SK-N-SH treated with all-trans-retinoic acid at 6 μM for 48 hours (cell line): ENCODE data around the gene INO80C.

Source experiments
- ARNTL ChIP-seq: fragments of 450-650 bp; formaldehyde crosslinking; IDR thresholded peaks from 2 replicates; pipeline ENCODE4 v1.5.0; 2020; ENCODE audit warnings: low read depth, mild to moderate bottlenecking, moderate library complexity, borderline replicate concordance
- CSRNP3 ChIP-seq: fragments of 250-450 bp; sonication (Bioruptor Pico); IDR thresholded peaks from 2 replicates; pipeline ENCODE4 v1.5.1; 2021; ENCODE audit warnings: mild to moderate bottlenecking, moderate library complexity
- ESRRG ChIP-seq: fragments of 250-450 bp; sonication (Bioruptor Pico); IDR thresholded peaks from 2 replicates; pipeline ENCODE4 v1.6.1; 2021; ENCODE audit warnings: mild to moderate bottlenecking
- PATZ1 ChIP-seq: fragments of 250-450 bp; sonication (Bioruptor Pico); IDR thresholded peaks from 2 replicates; pipeline ENCODE4 v1.8.0; 2020; ENCODE audit warnings: mild to moderate bottlenecking, moderate library complexity, borderline replicate concordance
- RARB ChIP-seq: fragments of 250-450 bp; sonication (Bioruptor Pico); IDR thresholded peaks from 2 replicates; pipeline ENCODE4 v1.8.0; 2021; ENCODE audit warnings: mild to moderate bottlenecking, moderate library complexity
- TCF4 ChIP-seq: fragments of 250-450 bp; sonication (Bioruptor Pico); IDR thresholded peaks from 2 replicates; pipeline ENCODE4 v1.8.0; 2021; ENCODE audit warnings: mild to moderate bottlenecking, moderate library complexity, borderline replicate concordance
- TOX ChIP-seq: fragments of 250-450 bp; sonication (Bioruptor Pico); IDR thresholded peaks from 2 replicates; pipeline ENCODE4 v1.8.0; 2021; ENCODE audit warnings: mild to moderate bottlenecking, moderate library complexity, borderline replicate concordance
- ZC3H10 ChIP-seq: fragments of 250-450 bp; sonication (Bioruptor Pico); IDR thresholded peaks from 2 replicates; pipeline ENCODE4 v1.5.1; 2021; ENCODE audit warnings: mild to moderate bottlenecking, moderate library complexity
- ZFP30 ChIP-seq: fragments of 450-650 bp; formaldehyde crosslinking; IDR thresholded peaks from 2 replicates; pipeline ENCODE4 v1.5.0; 2022; ENCODE audit warnings: mild to moderate bottlenecking, moderate library complexity
- TF ChIP-seq, protein P1 (sequence below): fragments of 250-450 bp; sonication (Bioruptor Pico); IDR thresholded peaks from 2 replicates; pipeline ENCODE4 v1.5.1; 2020; ENCODE audit warnings: low read depth, mild to moderate bottlenecking, moderate library complexity
- TF ChIP-seq, protein P2 (sequence below): fragments of 250-450 bp; sonication (Bioruptor Pico); IDR thresholded peaks from 2 replicates; pipeline ENCODE4 v1.8.0; 2021; ENCODE audit warnings: low read depth, mild to moderate bottlenecking, moderate library complexity, borderline replicate concordance

GRCh38 chr18:35485852-35486251, 11.9 kb downstream of the INO80C start:
- TF ChIP-seq ZC3H10 (CRISPR knock-in tag) (no peak), CSRNP3 (CRISPR knock-in tag) (no peak), ZFP30 (no peak), TOX (CRISPR knock-in tag) (no peak), RARB (CRISPR knock-in tag) (no peak), ESRRG (CRISPR knock-in tag) (no peak), TCF4 (CRISPR knock-in tag) (no peak), PATZ1 (CRISPR knock-in tag) (no peak), ARNTL (CRISPR knock-in tag) (no peak)
- TF ChIP-seq, protein P1, sequence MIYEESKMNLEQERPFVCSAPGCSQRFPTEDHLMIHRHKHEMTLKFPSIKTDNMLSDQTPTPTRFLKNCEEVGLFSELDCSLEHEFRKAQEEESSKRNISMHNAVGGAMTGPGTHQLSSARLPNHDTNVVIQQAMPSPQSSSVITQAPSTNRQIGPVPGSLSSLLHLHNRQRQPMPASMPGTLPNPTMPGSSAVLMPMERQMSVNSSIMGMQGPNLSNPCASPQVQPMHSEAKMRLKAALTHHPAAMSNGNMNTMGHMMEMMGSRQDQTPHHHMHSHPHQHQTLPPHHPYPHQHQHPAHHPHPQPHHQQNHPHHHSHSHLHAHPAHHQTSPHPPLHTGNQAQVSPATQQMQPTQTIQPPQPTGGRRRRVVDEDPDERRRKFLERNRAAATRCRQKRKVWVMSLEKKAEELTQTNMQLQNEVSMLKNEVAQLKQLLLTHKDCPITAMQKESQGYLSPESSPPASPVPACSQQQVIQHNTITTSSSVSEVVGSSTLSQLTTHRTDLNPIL (CRISPR knock-in tag) = no peak
- TF ChIP-seq, protein P2, sequence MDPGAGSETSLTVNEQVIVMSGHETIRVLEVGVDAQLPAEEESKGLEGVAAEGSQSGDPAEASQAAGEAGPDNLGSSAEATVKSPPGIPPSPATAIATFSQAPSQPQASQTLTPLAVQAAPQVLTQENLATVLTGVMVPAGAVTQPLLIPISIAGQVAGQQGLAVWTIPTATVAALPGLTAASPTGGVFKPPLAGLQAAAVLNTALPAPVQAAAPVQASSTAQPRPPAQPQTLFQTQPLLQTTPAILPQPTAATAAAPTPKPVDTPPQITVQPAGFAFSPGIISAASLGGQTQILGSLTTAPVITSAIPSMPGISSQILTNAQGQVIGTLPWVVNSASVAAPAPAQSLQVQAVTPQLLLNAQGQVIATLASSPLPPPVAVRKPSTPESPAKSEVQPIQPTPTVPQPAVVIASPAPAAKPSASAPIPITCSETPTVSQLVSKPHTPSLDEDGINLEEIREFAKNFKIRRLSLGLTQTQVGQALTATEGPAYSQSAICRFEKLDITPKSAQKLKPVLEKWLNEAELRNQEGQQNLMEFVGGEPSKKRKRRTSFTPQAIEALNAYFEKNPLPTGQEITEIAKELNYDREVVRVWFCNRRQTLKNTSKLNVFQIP = no peak
